Fibroblast of villous mesenchyme (primary cell): ENCODE results near the gene SCGB1C1. TPM values are rescaled to one million over a fixed set of nuclear protein-coding genes. Genes with fewer than 3 reads are reported as not detected.

Experiments
- DNase-seq: peaks from one replicate; pipeline ENCODE4 v3.0.0-alpha.2; 2010; ENCODE audit warnings: low read depth
- H3K4me3 ChIP-seq: 2 replicates; pipeline ENCODE4 v1.5.1; 2011; ENCODE audit warnings: low read depth, mild to moderate bottlenecking, low read length
- total RNA-seq: library from RNA; depleted of rRNA; stranded (reverse); fragments of >200 nt; gene quantifications from 2 replicates; pipeline ENCODE4 v1.2.3, GENCODE V29; 2012
- TF ChIP-seq, protein P1 (sequence below): IDR thresholded peaks from 2 replicates; pipeline ENCODE4 v1.5.1; 2012; ENCODE audit warnings: low read depth, mild to moderate bottlenecking, low read length; ENCODE audit not compliant: insufficient read depth

Gene SCGB1C1
- total RNA-seq, 1 donor = not detected

DNA sequence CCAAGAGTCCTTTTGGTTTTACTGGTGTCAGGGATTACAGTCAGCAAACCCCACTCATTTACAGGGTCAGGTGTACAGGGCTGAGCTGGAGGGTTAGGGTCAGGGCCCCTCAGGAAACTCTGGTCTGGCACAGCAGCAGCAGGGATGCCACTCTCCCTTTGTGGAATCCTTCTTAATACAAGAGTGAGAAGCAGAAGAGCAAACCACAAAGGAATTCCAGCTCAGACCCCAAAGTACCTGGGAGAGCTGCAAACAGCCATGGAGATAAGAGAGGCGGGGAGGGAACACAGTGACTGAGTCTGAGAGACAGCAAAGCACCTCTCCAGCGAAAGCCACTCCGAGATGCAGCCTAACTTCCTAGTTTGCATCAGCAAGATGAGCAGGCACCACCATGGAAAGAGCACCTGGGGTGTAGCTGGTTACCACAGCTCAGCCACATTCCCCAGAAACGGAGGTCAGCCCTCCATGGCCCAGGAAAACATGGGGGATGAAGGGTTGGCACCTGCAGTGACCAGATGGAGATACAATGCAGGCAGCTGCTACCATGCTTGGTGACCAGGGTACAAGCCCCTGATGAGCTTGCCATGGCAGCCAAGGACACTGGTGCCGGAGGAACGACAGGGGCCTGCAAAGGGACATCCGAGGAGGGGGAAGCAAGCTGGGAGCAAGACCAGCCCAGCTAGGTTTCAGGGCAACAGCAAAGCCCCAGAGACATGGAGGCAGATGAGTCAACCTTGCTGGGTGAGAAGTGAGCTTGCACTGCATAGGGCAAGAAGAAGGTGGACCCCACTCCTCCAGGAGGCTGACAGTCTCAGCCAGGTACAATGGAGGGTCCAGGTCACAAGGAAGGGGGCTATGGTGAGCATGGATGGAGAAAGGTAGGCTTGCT lies 10.4 kb downstream of the SCGB1C1 start:
- no peak overlapping the region for H3K4me3 ChIP-seq
- DNase-seq = no peak
- TF ChIP-seq, protein P1, sequence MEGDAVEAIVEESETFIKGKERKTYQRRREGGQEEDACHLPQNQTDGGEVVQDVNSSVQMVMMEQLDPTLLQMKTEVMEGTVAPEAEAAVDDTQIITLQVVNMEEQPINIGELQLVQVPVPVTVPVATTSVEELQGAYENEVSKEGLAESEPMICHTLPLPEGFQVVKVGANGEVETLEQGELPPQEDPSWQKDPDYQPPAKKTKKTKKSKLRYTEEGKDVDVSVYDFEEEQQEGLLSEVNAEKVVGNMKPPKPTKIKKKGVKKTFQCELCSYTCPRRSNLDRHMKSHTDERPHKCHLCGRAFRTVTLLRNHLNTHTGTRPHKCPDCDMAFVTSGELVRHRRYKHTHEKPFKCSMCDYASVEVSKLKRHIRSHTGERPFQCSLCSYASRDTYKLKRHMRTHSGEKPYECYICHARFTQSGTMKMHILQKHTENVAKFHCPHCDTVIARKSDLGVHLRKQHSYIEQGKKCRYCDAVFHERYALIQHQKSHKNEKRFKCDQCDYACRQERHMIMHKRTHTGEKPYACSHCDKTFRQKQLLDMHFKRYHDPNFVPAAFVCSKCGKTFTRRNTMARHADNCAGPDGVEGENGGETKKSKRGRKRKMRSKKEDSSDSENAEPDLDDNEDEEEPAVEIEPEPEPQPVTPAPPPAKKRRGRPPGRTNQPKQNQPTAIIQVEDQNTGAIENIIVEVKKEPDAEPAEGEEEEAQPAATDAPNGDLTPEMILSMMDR = no peak

GRCh38 chr11:203945-204586 lies 11.2 kb downstream of the SCGB1C1 start:
- H3K4me3 ChIP-seq = no peak overlapping the region
- DNase-seq = no peak
- TF ChIP-seq, protein P1 = no peak

- no peak overlapping the region for H3K4me3 ChIP-seq
- no peak for DNase-seq
- TF ChIP-seq, protein P1 = no peak
Measured at GRCh38 chr11:204587-205109, 11.8 kb downstream of the SCGB1C1 start.

DNA sequence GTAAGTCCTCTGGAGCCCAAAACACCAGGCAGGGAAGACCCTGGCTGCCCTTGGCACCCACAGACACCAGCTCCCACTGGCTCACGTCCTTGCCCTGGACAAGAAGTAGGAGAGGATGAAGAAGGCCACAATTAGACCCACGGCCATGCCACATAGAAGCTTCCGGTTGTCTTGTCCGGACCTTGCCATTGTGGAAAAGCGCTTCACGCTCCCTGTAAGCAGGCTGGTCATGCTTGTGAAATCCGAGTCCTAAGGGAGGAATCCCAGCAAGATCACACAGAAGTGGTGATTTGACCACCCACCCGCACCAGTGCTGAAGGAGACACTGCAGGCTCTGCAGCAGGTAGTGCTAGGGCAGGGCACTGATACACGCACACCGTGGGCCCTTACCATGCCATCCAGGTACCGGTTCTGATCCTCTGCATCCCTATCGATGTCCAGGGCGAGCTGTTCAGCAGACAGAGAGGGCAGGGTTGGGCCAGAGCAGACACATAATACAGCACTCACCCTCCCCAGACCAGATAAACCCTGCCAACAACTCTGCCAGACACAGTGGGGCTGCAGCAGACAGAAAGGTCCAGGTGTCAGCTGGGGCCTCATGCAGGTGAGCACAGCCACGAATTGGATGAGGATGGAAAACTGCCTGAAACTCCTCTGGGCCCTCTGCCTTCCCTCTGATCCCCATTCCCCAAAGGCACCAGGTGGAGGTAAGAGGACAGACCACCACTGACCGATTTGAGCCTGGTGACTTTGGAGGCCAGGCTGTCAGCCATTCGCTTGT lies 12.5 kb downstream of the SCGB1C1 start:
- TF ChIP-seq, protein P1 = no peak
- DNase-seq = no peak
- H3K4me3 ChIP-seq = peak overlapping the region; percentile 79

DNA sequence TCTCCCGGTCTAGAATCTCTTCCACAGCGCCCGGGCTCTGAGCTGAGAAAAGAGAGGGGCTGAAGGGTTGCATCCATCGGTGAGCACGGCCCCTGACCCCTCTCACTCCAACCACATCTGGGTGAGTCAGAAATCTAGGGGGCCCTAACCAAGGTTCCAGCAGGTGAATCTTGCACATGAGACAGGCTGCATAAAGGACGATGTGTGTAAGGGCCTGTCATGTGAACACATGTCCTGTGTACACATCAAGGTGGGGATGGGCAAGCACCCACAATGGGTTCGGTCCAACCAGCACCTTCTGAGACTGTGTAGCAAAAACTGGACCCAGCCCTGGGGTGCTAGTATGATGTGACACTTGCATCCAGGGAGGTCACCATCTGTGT lies 13.1 kb downstream of the SCGB1C1 start:
- TF ChIP-seq, protein P1 = no peak
- H3K4me3 ChIP-seq = peak overlapping the region; percentile 79
- DNase-seq = no peak

- peak; percentile 38 for DNase-seq
- TF ChIP-seq, protein P1 = no peak
- H3K4me3 ChIP-seq = peak overlapping the region; percentile 79
Measured at GRCh38 chr11:206526-207207, 13.8 kb downstream of the SCGB1C1 start.
